GM12875 (cell line): ENCODE data around the gene IL22.

Experiments
- H3K4me3 ChIP-seq: one replicate; pipeline ENCODE4 v1.5.1; 2011; ENCODE audit warnings: low read depth, low read length, control low read depth
- TF ChIP-seq, protein P1 (sequence below): IDR thresholded peaks from 2 replicates; pipeline ENCODE4 v1.5.1; 2011; ENCODE audit warnings: low read depth, mild to moderate bottlenecking, control low read depth, inconsistent platforms, low read length, moderate library complexity, borderline replicate concordance; ENCODE audit not compliant: insufficient read depth

The IL22 gene

GRCh38 chr12:68272732-68273131 is 19.3 kb upstream of the IL22 start:
- TF ChIP-seq, protein P1, sequence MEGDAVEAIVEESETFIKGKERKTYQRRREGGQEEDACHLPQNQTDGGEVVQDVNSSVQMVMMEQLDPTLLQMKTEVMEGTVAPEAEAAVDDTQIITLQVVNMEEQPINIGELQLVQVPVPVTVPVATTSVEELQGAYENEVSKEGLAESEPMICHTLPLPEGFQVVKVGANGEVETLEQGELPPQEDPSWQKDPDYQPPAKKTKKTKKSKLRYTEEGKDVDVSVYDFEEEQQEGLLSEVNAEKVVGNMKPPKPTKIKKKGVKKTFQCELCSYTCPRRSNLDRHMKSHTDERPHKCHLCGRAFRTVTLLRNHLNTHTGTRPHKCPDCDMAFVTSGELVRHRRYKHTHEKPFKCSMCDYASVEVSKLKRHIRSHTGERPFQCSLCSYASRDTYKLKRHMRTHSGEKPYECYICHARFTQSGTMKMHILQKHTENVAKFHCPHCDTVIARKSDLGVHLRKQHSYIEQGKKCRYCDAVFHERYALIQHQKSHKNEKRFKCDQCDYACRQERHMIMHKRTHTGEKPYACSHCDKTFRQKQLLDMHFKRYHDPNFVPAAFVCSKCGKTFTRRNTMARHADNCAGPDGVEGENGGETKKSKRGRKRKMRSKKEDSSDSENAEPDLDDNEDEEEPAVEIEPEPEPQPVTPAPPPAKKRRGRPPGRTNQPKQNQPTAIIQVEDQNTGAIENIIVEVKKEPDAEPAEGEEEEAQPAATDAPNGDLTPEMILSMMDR, result no peak
- no peak overlapping the region for H3K4me3 ChIP-seq

GRCh38 chr12:68271346-68271745 is 17.9 kb upstream of the IL22 start:
- TF ChIP-seq, protein P1, result no peak
- no peak overlapping the region for H3K4me3 ChIP-seq

DNA sequence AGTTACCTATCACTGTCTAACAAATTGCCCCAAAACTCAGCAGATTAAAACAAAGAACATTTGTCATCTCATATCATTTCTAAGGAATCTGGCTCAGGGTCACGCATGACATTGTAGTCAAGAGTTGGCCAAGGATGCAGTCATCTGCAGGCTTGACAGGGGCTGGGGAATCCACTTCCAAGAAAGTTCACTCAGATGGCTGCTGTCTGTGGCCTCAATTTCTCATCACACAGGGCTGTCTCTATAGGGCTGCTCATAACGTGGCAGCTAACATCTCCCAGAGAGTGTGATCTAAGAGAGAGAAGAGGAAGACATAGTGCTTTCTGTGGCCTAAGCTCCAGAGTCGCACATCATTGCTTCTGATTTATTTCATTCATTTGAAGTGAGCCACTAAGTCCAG is 17.0 kb upstream of the IL22 start:
- TF ChIP-seq, protein P1, result no peak
- H3K4me3 ChIP-seq, result no peak overlapping the region

DNA sequence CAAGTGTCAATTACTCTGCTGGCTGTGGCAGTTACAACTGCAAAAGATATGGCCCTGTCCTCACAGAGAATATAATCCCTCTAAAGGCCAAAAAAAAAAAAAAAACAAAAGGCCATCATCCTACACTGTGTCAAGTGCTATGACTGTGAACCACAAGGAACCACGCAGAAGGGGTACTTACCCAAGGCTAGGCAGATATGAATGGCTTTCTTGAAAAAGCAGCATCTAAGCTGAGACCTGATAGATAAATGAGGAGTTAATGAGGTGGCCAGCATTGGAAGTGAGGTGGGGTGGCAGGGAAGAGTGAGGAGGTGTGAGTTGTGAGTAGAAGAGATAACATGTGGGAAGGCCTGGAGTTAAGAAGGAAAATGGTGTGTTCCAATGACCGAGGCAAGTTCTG is 16.4 kb upstream of the IL22 start:
- no peak overlapping the region for H3K4me3 ChIP-seq
- TF ChIP-seq, protein P1, result no peak

GRCh38 chr12:68268967-68269366 is 15.6 kb upstream of the IL22 start:
- TF ChIP-seq, protein P1, result no peak
- no peak overlapping the region for H3K4me3 ChIP-seq

GRCh38 chr12:68267892-68268396 is 14.5 kb upstream of the IL22 start:
- TF ChIP-seq, protein P1, result no peak
- H3K4me3 ChIP-seq, result no peak overlapping the region

DNA sequence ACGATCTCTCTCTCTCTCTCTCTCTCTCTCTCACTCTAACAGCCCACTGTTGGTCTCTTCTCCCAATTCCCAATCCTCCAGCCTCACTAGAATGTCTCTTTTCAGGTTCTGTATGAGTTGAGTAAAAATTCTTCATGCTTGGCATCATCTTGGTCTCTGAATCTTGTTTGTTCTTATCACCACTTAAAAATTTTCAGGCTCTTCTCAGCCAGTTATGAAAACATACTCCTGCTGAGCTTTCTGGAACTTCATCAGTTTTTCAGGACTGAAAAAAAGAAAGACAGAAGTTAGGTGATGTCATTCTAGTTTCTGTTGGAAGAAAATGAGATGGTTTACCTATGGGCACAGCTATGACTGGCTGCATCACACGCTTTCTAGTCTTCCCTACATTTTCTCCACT is 11.5 kb upstream of the IL22 start:
- TF ChIP-seq, protein P1, result no peak

More for the DNA sequence above, 11.5 kb upstream of the IL22 start:
- H3K4me3 ChIP-seq, result no peak overlapping the region
